HG02938 (cell line): ENCODE results near the gene CAPN2.

Experiments
- ATAC-seq: cut with Tn5 transposase; IDR thresholded peaks from one replicate; pipeline ENCODE4 v1.9.1; 2021; ENCODE audit warnings: mild to moderate bottlenecking, moderate library complexity; ENCODE audit not compliant: unreplicated experiment

The CAPN2 gene

GRCh38 chr1:223702735-223703667 lies 9.3 kb upstream of the CAPN2 start:
- no peak for ATAC-seq

- no peak for ATAC-seq
Observed at GRCh38 chr1:223703668-223704013, 8.7 kb upstream of the CAPN2 start.

GRCh38 chr1:223704921-223705878 lies 7.1 kb upstream of the CAPN2 start:
- ATAC-seq = no peak

GRCh38 chr1:223706077-223706973 lies 6.0 kb upstream of the CAPN2 start:
- no peak for ATAC-seq

- ATAC-seq = no peak
Observed at GRCh38 chr1:223707256-223708000, 4.9 kb upstream of the CAPN2 start.

- no peak for ATAC-seq
Observed at GRCh38 chr1:223708001-223708359, 4.4 kb upstream of the CAPN2 start.

GRCh38 chr1:223708651-223709268 lies 3.6 kb upstream of the CAPN2 start:
- ATAC-seq = no peak

GRCh38 chr1:223709598-223709997 lies 2.7 kb upstream of the CAPN2 start:
- ATAC-seq = no peak

- ATAC-seq = no peak
Observed at GRCh38 chr1:223710179-223711133, 1.9 kb upstream of the CAPN2 start.

GRCh38 chr1:223711173-223711572 lies 1.2 kb upstream of the CAPN2 start:
- no peak for ATAC-seq

- no peak for ATAC-seq
Observed at GRCh38 chr1:223711747-223712193, 569 bp upstream of the CAPN2 start.

GRCh38 chr1:223712850-223713474 lies 623 bp downstream of the CAPN2 start:
- peak; percentile 30 for ATAC-seq

GRCh38 chr1:223713546-223714420 lies 1.4 kb downstream of the CAPN2 start:
- no peak for ATAC-seq

GRCh38 chr1:223714421-223714724 lies 2.0 kb downstream of the CAPN2 start:
- no peak for ATAC-seq

- no peak for ATAC-seq
Observed at GRCh38 chr1:223714849-223715603, 2.7 kb downstream of the CAPN2 start.

- no peak for ATAC-seq
Observed at GRCh38 chr1:223715604-223716172, 3.3 kb downstream of the CAPN2 start.
